ENCODE measurements around the gene CHKA.

DNA sequence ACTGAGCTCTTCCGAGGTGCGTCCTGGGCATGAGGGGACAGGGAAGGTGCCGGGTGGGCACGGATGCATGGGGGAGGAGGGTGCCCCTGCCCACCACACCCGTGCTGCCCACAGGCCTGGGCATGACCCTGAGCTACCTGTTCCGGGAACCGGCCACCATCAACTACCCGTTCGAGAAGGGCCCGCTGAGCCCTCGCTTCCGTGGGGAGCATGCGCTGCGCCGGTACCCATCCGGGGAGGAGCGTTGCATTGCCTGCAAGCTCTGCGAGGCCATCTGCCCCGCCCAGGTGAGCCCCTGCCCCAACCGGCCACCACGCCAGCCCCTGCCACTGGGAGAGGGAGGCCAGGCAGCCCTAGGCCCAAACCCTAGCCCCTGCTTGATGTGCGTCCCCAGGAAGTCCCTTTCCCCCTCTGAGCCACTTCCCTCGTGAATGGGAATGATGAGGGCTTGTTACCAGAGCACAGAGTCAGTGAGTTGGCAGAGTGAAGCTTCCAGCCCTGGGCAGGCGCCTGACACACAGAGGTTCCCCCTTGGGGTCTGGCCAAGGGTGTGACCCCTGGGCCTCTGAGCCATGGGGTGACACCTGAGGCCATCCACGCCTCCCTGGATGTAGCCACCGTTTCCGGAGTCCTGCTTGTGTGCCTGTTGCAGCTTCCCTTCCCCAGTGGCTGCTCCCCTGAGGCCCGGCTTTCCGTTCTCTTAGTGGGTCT, 88.0 kb downstream of the CHKA start:
- TF ChIP-seq POLR2A (IDR thresholded peaks at IDR 0.05) (no peak), POLR2AphosphoS5 (IDR thresholded peaks at IDR 0.05) (no peak)
- TF ChIP-seq, protein P1, sequence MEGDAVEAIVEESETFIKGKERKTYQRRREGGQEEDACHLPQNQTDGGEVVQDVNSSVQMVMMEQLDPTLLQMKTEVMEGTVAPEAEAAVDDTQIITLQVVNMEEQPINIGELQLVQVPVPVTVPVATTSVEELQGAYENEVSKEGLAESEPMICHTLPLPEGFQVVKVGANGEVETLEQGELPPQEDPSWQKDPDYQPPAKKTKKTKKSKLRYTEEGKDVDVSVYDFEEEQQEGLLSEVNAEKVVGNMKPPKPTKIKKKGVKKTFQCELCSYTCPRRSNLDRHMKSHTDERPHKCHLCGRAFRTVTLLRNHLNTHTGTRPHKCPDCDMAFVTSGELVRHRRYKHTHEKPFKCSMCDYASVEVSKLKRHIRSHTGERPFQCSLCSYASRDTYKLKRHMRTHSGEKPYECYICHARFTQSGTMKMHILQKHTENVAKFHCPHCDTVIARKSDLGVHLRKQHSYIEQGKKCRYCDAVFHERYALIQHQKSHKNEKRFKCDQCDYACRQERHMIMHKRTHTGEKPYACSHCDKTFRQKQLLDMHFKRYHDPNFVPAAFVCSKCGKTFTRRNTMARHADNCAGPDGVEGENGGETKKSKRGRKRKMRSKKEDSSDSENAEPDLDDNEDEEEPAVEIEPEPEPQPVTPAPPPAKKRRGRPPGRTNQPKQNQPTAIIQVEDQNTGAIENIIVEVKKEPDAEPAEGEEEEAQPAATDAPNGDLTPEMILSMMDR (IDR thresholded peaks at IDR 0.05): no peak

All from suprapubic skin (tissue), 4 donors.